Neural progenitor cell (in vitro differentiated cells): ENCODE measurements around the gene CELSR1. TPM values are rescaled to one million over a fixed set of nuclear protein-coding genes. Genes with fewer than 3 reads are reported as not detected.

Experiments
- DNase-seq: peaks from one replicate; pipeline ENCODE4 v3.0.0-alpha.2; 2016; ENCODE audit warnings: low spot score
- H2AFZ ChIP-seq: fragments of 200-600 bp; sonication (generic); replicated peaks from 2 replicates; pipeline ENCODE4 v1.6.1; 2016; ENCODE audit warnings: antibody characterized with exemption
- H3F3A ChIP-seq: fragments of 200-600 bp; sonication (generic); 2 replicates; pipeline ENCODE4 v1.6.1; 2016; ENCODE audit warnings: antibody characterized with exemption, low read depth
- H3K27ac ChIP-seq: fragments of 200-600 bp; sonication (generic); 2 replicates; pipeline ENCODE4 v1.5.1; 2016; ENCODE audit warnings: mild to moderate bottlenecking
- H3K27me3 ChIP-seq: fragments of 200-600 bp; sonication (generic); 2 replicates; pipeline ENCODE4 v1.6.1; 2016; ENCODE audit warnings: mild to moderate bottlenecking, moderate library complexity
- H3K36me3 ChIP-seq: fragments of 200-600 bp; sonication (generic); 2 replicates; pipeline ENCODE4 v1.5.1; 2016
- H3K4me1 ChIP-seq: fragments of 200-600 bp; sonication (generic); 2 replicates; pipeline ENCODE4 v1.6.1; 2016; ENCODE audit warnings: mixed run types
- H3K4me2 ChIP-seq: fragments of 200-600 bp; sonication (generic); 2 replicates; pipeline ENCODE4 v1.6.1; 2016
- H3K4me3 ChIP-seq: fragments of 200-600 bp; sonication (generic); 2 replicates; pipeline ENCODE4 v1.5.1; 2016
- H3K79me2 ChIP-seq: fragments of 200-600 bp; sonication (generic); 2 replicates; pipeline ENCODE4 v1.6.1; 2016; ENCODE audit warnings: low read depth
- H3K9ac ChIP-seq: fragments of 200-600 bp; sonication (generic); 2 replicates; pipeline ENCODE4 v1.6.1; 2016
- H3K9me3 ChIP-seq: fragments of 200-600 bp; sonication (generic); 2 replicates; pipeline ENCODE4 v1.5.1; 2016; ENCODE audit warnings: low read depth
- H4K20me1 ChIP-seq: fragments of 200-600 bp; sonication (generic); 2 replicates; pipeline ENCODE4 v1.6.1; 2016; ENCODE audit warnings: low read depth
- H3K27ac Mint-ChIP-seq: 3 replicates; pipeline ENCODE4 v1.8.0; 2021; ENCODE audit warnings: mixed read lengths
- H3K27me3 Mint-ChIP-seq: 2 replicates; pipeline ENCODE4 v1.8.0; 2022; ENCODE audit warnings: low read depth, mild to moderate bottlenecking, inconsistent platforms, moderate library complexity, mixed read lengths; ENCODE audit not compliant: insufficient read depth
- H3K36me3 Mint-ChIP-seq: 3 replicates; pipeline ENCODE4 v1.8.0; 2021; ENCODE audit warnings: mixed read lengths
- H3K4me1 Mint-ChIP-seq: 3 replicates; pipeline ENCODE4 v1.8.0; 2021; ENCODE audit warnings: mixed read lengths
- H3K4me3 Mint-ChIP-seq: 3 replicates; pipeline ENCODE4 v1.8.0; 2021; ENCODE audit warnings: mild to moderate bottlenecking, moderate library complexity, mixed read lengths
- H3K9me3 Mint-ChIP-seq: 3 replicates; pipeline ENCODE4 v1.8.0; 2020; ENCODE audit warnings: mixed read lengths
- CTCF ChIP-seq: fragments of 200-600 bp; sonication (generic); IDR thresholded peaks from 2 replicates; pipeline ENCODE4 v1.5.1; 2017; ENCODE audit warnings: antibody characterized with exemption, mild to moderate bottlenecking
- EZH2 ChIP-seq: fragments of 200-600 bp; sonication (generic); IDR thresholded peaks from 2 replicates; pipeline ENCODE4 v1.6.1; 2017; ENCODE audit warnings: antibody characterized with exemption, mild to moderate bottlenecking, moderate library complexity
- EZH2phosphoT487 ChIP-seq: fragments of 200-600 bp; sonication (generic); IDR thresholded peaks from 2 replicates; pipeline ENCODE4 v1.6.1; 2017; ENCODE audit warnings: antibody characterized with exemption
- total RNA-seq: library from RNA; depleted of rRNA; stranded (reverse); fragments of >200 nt; gene quantifications from 2 replicates; pipeline ENCODE4 v1.2.3, GENCODE V29; 2015; ENCODE audit warnings: low replicate concordance

The CELSR1 gene
- total RNA-seq, 1 donor from 2014 or later: 12.3 TPM

GRCh38 chr22:46575911-46576555, 38.6 kb upstream of the CELSR1 start:
- Mint-ChIP-seq H3K36me3 (no peaks in the 10 kb centered on the region), H3K4me3 (peak overlapping the region; percentile 85), H3K4me1 (peaks cover 32% of the 10 kb centered on the region), H3K27me3 (peaks cover 3% of the 10 kb centered on the region), H3K9me3 (peaks cover 6% of the 10 kb centered on the region), H3K27ac (peak overlapping the region; percentile 78)
- Histone ChIP-seq H3K4me3 (peak overlapping the region; percentile 50), H3F3A (peaks cover 15% of the 10 kb centered on the region), H3K9me3 (no peaks in the 10 kb centered on the region), H4K20me1 (peaks cover 30% of the 10 kb centered on the region), H3K27ac (no peak overlapping the region), H3K4me2 (peak overlapping the region; percentile 87), H3K79me2 (peaks cover 3% of the 10 kb centered on the region), H3K4me1 (peaks cover 6% of the 10 kb centered on the region), H2AFZ (peak overlapping the region; percentile 87), H3K36me3 (no peaks in the 10 kb centered on the region), H3K27me3 (peaks cover 36% of the 10 kb centered on the region), H3K9ac (no peak overlapping the region)
- peak; percentile 20 for DNase-seq
- TF ChIP-seq CTCF: no peak
- TF ChIP-seq EZH2phosphoT487: no peak
- TF ChIP-seq EZH2: no peak

- Histone ChIP-seq H3K36me3 (no peaks in the 10 kb centered on the region), H2AFZ (no peak overlapping the region), H3K27me3 (peaks cover 36% of the 10 kb centered on the region), H3K9ac (no peak overlapping the region), H4K20me1 (peaks cover 27% of the 10 kb centered on the region), H3K4me1 (peaks cover 6% of the 10 kb centered on the region), H3K4me2 (no peak overlapping the region), H3K9me3 (no peaks in the 10 kb centered on the region), H3K79me2 (peaks cover 3% of the 10 kb centered on the region), H3F3A (peaks cover 15% of the 10 kb centered on the region), H3K4me3 (no peak overlapping the region), H3K27ac (no peak overlapping the region)
- Mint-ChIP-seq H3K4me3 (peak overlapping the region; percentile 85), H3K9me3 (peaks cover 6% of the 10 kb centered on the region), H3K4me1 (peaks cover 29% of the 10 kb centered on the region), H3K27me3 (peaks cover 3% of the 10 kb centered on the region), H3K36me3 (no peaks in the 10 kb centered on the region), H3K27ac (peak overlapping the region; percentile 78)
- no peak for TF ChIP-seq CTCF
- TF ChIP-seq EZH2: no peak
- peak; percentile 30 for DNase-seq
Observed at GRCh38 chr22:46574993-46575910, 37.8 kb upstream of the CELSR1 start.

GRCh38 chr22:46574438-46574992, 37.1 kb upstream of the CELSR1 start:
- TF ChIP-seq EZH2phosphoT487 (no peak), EZH2 (no peak), CTCF (no peak)
- Histone ChIP-seq H3K9ac (no peak overlapping the region), H3K4me1 (peaks cover 6% of the 10 kb centered on the region), H3K4me3 (no peak overlapping the region), H3K27me3 (peaks cover 36% of the 10 kb centered on the region), H3K27ac (no peak overlapping the region), H3F3A (peaks cover 15% of the 10 kb centered on the region), H3K4me2 (no peak overlapping the region), H3K79me2 (peaks cover 3% of the 10 kb centered on the region), H4K20me1 (peaks cover 20% of the 10 kb centered on the region), H2AFZ (no peak overlapping the region), H3K36me3 (no peaks in the 10 kb centered on the region), H3K9me3 (no peaks in the 10 kb centered on the region)
- peak overlapping the region; percentile 85 for H3K4me3 Mint-ChIP-seq
- peaks cover 6% of the 10 kb centered on the region for H3K9me3 Mint-ChIP-seq
- H3K27me3 Mint-ChIP-seq: peaks cover 3% of the 10 kb centered on the region
- no peaks in the 10 kb centered on the region for H3K36me3 Mint-ChIP-seq
- H3K27ac Mint-ChIP-seq: no peak overlapping the region
- DNase-seq: peak; percentile 0
- H3K4me1 Mint-ChIP-seq: peaks cover 22% of the 10 kb centered on the region
